GM21381 (cell line): Measurements from ENCODE around the gene TSPAN14.
A peak's percentile ranks its signal among the peaks of the same experiment; 100 is the strongest.
"Not testable (repeated sequence)": the region's sequence is repeated elsewhere in the genome, so short reads cannot be mapped to it uniquely, and the experiment has no call there.

Experiments
- ATAC-seq: cut with Tn5 transposase; IDR thresholded peaks from one replicate; pipeline ENCODE4 v1.9.1; 2021; ENCODE audit warnings: mild to moderate bottlenecking, moderate library complexity; ENCODE audit not compliant: unreplicated experiment

TSPAN14 gene

DNA sequence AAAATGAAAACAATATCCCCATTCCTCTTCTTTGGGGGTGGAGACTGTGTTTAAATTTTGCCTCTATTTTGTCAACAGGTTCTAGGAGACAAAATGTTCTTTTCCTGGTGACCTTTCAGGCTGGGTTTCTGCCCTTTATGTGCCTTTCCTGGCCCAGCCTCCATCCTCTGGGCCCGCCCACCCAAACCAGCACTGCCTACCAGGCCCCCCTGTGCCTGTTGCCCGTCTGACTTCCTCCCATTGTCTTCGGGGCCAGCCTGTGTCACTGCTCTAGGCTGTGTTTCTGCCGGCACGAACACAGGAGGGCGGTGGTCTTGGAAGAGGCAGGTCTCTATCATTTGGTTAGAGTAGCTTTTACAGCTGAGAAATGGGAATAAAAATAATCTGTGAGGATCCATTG is 13.9 kb downstream of the TSPAN14 start:
- no peak for ATAC-seq

DNA sequence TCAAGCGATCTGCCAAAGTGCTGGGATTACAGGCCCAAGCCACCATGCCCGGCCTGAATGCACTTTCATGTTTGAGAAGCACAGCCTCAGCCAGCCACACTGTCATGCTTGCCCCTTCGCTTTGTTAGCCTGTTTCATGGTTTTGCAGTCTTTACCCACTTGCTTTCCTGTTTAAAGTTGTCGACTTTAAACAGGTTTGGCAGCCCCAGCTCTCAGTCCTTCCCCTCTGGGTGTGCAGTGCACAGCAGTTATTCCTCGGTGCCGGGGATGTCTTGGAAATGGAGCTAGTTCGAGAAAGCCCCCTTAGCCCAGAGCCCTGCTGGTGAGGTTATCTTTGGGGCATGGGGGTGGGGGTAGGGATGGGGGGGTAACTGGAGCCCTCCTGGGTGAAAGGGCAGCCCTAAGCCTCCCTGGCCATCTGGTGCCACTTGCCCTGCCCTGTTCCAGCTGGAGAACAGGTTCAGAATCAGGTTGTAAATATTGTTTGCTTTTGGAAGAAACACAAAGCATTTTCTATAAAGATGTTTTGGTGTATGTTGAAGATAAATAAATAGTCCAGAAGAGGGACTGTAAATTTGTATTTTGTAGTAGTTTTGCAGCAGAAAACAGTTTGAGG is 14.8 kb downstream of the TSPAN14 start:
- ATAC-seq: no peak

DNA sequence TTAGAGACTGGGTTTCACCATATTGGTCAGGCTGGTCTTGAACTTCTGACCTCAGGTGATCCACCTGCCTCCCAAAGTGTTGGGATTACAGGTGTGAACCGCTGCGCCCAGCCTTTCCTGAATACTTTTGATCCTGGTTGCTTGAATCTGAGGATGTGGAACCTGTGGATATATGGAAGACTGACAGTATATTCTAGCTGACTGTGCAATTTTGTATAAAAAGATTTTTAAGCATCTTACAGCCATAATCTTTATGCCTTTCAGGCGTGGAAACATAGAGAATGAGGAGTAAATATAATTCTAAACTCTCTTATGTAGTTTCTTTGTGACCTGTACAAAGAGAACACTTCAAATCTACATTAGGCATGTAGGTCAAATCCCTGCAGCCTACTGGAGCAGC is 16.2 kb downstream of the TSPAN14 start:
- no peak for ATAC-seq

DNA sequence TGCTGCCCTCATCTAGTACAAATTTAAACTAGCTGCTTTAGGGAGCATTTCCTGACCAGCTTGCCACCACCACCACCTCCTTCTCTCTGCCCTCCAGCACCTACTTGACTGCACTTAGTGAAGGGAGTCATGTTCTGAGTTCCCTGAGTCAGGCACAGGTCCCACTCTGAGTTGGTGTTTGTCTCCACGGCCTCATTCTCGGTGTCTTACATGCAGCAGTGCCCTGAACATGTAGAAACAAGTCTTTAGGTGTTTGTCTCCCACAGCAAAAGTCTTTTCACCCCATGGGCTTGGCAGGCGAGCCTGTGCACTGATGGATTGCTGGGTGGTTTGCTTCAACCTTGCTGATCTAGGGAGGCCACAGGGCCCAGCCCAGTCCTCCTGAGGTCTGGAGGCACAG is 16.9 kb downstream of the TSPAN14 start:
- ATAC-seq: no peak

DNA sequence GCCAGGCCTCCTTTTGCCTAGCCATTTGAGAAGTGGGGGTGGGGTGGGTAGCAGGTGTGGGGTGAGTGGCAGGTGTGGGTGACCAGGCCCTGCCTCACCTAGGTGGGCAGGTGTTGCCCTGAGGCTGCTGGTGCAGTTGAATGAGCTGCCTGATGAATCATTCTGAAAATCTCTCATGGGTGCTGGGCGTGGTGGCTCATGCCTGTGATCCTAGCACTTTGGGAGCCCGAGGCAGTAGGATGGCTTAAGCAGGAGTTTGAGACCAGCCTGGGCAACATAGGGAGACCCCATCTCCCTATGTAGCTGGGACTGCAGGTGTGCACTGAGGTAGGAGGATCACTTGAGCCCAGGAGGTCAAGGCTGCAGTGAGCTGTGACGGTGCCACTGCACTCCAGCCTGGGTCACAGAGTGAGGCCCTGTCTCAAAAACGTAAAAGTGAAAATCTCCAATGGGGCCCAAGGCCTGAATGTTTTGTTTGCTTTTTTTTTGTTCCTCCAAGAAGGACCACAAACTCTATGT is 17.7 kb downstream of the TSPAN14 start:
- ATAC-seq: peak; percentile 59

DNA sequence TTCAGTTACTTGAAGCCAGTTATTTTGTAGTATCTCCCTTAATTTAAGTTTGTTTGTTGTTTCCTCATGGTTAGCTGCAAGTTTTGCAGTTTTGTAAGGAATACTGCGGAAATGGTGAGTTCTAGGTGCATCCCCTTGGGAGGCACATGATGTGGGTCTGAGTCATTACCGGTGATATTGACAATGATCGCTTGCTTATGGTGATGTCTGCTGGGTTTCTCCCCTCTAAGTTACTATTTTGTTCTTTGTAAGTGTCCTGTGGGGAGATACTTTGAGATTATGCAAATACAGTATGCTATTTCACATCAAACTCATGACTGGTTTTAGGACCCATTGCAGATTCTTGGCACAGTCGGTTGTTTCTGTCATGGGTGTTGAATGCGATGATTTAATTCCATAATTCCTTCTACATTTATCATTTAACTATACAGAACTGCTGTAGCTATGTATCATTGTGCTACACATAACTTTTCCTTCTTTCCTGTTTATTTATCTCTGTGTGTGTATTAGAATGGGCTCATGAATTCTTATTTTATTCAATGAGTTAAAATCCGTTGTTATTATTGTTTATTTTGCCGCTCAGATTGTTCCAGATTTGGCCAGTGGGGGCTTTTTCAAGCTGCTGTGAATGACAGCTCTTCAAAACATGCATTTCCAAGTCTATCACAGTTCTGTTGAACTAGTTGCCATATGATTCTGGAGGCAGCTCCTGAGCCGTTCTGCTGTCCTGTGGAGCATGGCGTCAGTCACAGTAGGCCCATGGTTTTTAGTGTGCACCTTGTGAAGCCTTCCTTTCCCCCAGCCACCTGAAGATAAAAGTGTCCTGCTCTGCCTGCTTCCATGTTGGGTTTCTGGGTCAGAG is 18.4 kb downstream of the TSPAN14 start:
- ATAC-seq: peak; percentile 89

DNA sequence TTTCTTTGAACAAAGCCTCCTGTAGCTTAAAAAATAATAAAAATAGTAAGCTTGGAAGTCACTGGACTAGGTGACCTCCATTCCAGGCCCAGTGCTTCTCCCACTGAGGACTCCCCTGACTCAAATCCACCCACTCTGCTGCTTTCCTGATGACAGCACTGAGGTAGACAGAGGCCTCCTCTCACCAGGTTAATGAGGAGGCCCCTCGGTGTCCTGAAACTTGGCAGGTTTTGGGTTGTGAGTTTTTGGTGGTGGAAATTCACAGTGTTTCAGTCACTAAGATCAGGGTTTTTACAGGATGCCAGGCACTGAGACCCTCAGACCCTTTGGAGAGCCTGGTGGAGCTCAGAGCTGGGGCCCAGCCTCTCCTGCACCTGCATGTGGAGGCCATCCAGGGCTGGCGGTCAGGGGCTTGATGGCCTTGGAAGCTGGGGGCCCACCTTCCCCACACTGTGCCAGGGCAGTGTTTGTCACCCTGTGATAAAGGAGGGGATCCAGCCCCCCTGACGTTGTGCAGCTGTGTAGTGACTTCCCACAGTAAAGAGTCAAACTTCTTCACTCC is 19.1 kb downstream of the TSPAN14 start:
- no peak for ATAC-seq

DNA sequence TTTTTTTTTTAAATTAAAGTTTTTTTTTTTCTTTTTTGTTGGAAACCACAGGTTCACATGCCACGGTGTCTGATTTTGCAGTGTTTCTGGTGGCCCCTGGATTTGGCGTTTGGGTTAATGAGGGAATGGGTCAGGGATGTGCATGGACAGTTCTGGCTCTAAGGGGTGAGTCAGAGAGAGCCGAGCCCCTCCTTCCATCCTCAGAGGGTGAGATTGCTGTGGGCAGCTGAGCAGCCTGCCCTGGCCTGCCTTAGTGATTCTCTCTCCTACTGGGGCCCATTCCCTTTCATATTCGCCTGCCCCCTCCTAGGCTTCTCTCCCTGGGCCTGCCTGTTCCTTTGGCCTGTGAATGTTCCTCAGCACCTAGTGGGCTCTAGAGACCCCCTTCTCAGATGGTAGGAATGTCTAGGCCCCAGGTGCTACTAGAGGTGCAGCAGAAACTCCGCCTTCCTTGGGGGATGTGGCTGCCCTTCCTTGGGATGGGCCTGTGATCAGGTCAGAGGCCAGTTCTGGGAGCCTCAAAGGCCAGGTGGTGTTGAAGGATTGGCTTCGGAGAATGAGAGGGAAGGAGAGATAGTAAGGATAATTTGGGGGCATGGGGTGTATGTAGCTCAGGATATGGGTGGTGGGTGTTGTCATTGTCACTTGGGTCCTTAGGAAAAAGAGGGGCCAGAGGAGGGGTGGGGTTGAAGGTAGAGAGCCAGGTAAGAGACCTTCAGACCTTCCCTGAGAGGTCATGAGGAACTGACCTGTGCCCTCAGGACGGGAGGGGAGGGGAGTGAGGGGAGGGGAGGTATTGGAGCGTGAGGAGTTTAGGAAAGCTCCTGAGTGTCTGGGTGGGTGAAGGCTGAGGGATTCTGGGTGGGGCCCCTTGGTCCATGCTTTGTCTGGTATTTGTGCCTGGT is 19.8 kb downstream of the TSPAN14 start:
- no peak for ATAC-seq

DNA sequence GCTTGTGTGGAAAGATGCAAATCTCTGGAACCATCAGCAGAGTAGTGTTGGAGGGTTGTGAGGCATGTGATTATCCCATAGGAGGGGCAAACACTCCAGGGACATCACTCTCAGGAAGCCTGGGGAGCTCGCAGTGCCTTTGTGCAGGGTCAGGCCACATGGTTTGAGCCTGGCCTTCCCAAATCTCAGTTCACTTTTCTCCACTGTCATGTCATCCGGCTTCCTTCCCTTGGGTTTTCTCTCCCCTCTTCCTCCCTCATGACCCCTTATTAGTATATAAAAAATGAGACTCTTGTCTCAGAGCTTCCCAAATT is 20.4 kb downstream of the TSPAN14 start:
- ATAC-seq: no peak

DNA sequence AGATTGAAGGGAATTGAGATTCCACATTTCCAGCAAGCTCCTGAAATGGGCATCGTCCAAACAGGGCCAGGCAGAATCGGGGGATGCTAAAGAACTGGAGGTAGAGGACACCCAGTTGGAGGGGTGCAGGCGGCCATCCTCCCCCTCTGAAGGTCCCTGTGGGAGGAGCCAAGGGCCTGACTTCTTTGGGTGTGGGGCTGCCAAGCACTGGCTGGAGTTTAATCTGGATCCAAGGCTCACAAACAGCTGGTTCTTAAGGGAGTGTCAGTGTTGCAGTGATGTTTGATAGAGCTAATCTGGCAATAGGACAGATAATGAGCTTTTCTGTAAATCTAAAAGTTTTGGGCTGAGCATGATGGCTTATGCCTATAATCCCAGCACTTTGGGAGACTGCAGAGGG is 20.8 kb downstream of the TSPAN14 start:
- no peak for ATAC-seq

DNA sequence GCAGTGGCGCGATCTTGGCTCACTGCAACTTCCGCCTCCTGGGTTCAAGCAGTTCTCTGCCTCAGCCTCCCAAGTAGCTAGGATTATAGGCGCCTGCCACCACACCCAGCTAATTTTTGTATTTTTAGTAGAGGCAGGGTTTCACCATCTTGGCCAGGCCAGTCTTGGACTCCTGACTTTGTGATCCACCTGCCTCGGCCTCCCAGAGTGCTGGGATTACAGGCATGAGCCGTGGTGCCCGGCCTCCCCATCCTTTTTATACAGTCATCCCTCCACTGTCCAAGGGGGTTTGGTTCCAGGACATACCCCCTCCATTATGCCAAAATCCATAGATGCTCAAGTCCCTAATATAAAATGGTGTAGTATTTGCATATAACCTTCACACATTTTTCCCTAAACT is 21.5 kb downstream of the TSPAN14 start:
- not testable (repeated sequence) for ATAC-seq

DNA sequence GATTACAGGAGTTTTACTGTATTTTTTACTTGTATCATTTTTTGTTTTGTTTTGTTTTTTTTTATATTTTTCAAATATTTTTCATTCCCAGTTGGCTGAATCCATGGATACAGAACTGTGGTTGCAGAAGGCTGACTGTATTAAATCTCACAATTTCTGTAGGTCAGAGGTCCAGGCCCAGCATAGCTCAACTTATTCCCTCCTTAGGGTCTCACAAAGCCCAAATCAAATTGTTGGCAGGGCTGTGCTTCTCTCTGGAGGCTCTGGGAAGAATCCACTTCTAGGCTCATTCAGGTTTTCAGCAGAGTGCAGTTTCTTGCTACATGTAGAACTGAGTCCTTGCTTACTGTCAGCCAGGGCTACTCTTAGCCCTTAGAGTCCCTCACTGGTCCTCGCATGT is 22.6 kb downstream of the TSPAN14 start:
- ATAC-seq: no peak

DNA sequence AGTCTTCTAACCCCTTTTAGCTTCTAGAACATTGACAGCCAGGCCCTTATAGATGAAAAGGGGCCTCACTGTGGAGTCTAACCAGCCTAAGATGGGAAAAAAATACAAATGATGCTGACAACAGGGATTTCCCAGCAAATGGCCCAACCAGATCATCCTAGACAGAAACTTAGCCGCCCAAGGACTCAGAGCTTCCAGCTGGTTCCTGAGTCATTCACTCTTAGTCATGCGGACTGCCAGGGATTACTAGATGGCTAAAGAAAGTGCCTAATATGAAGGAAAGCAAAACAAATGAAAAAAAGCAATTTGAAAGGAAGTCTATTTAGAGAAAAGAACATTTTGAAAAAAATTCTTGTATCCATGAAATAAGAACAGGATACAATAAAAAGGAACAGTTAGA is 23.7 kb downstream of the TSPAN14 start:
- ATAC-seq: no peak

DNA sequence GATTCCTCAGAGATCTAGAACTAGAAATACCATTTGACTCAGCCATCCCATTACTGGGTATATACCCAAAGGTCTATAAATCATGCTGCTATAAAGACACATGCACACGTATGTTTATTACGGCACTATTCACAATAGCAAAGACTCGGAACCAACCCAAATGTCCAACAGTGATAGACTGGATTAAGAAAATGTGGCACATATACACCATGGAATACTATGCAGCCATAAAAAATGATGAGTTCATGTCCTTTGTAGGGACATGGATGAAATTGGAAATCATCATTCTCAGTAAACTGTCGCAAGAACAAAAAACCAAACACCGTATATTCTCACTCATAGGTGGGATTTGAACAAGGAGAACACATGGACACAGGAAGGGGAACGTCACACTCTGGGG is 26.3 kb downstream of the TSPAN14 start:
- ATAC-seq: not testable (repeated sequence)

DNA sequence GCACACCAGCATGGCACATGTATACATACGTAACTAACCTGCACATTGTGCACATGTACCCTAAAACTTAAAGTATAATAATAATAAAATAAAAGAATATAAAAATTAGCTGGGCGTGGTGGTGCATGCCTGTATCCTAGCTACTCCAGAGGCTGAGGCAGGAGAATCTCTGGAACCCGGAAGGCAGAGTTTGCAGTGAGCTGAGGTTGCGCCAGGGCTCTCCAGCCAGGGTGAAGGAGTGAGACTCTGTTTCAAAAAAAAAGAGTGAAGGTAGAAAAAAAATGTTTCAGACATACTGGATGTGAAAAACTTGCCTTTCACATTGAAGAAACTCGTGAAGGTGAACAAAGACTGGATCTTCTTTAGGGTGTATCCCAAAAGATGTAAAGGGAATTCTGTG is 26.7 kb downstream of the TSPAN14 start:
- ATAC-seq: no peak

DNA sequence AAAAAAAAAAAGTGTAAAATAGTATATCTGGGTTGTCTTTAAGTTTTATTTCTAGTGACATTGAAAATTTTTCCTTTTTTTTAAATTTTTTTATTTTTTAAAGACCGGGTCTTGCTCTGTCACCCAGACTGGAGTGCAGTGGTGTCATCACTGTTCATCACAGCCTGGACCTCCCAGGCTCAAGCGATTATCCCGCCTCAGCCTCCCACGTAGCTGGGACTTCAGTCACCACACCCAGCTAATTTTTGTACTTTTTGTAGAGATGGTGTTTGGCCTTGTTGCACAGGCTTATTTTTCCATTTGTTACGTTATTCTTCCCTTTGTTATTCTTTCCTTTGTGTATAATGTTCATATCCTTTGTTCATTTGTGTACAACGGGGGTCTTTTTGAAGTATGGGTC is 30.1 kb downstream of the TSPAN14 start:
- no peak for ATAC-seq

DNA sequence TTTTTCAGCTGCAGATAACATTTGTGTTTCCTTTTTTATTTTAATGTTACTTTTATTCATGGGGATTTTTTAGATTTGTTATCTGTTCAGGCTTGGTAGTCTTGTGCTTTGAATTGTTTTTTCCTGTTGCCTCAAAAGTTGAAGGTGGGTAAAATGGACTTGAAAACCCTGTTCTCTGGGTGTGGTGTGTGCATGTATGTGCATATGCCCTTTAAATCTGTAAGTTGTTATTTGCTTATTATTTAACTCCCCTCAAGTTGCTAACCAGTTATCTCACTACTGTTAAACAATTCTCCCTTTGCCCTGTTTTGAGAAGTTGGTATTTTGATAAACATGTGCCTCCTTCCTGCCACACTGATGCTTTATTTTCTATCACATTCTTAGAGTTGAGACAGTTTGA is 30.6 kb downstream of the TSPAN14 start:
- ATAC-seq: no peak

DNA sequence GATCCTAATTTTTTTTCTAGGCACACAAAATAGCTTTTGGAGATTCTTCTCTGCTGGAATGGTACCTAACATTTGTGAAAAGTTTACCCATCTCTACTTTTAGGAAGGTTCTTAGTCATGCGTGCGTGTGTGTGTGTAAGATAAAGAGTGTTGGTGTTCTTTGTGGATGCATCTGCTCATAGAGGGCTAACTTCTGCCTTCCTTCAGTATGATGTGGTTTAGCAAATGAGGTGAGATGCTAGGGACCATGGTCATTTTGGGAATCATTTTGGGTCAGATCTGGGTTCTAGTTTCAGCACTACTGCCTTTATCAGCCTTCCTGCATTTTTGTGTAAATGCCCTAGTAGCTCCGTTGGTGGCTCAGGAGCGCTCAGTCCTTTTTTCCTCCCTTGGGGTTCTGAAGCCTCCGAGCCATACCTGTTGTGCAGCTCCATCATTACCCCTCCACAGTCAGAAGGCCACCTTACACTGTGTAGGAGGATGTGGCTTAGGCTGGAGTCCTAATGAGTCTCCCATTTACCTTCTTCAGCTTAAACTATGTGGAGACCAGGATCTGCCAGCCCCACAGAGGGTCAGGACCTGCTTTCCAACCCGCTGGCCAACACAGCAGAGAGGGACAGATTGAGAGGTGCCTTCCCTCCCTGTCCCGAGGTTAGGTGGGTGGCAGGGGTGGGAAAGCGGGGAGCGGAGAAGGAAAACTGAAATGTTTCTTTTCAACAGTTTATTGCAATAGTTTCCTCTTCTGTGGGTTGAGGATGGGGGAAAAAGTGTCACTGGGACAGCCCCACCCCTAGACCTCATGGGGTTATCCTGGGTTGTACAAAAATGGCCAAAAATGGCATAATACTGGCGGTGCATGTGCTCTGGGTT is 31.2 kb downstream of the TSPAN14 start:
- no peak for ATAC-seq

DNA sequence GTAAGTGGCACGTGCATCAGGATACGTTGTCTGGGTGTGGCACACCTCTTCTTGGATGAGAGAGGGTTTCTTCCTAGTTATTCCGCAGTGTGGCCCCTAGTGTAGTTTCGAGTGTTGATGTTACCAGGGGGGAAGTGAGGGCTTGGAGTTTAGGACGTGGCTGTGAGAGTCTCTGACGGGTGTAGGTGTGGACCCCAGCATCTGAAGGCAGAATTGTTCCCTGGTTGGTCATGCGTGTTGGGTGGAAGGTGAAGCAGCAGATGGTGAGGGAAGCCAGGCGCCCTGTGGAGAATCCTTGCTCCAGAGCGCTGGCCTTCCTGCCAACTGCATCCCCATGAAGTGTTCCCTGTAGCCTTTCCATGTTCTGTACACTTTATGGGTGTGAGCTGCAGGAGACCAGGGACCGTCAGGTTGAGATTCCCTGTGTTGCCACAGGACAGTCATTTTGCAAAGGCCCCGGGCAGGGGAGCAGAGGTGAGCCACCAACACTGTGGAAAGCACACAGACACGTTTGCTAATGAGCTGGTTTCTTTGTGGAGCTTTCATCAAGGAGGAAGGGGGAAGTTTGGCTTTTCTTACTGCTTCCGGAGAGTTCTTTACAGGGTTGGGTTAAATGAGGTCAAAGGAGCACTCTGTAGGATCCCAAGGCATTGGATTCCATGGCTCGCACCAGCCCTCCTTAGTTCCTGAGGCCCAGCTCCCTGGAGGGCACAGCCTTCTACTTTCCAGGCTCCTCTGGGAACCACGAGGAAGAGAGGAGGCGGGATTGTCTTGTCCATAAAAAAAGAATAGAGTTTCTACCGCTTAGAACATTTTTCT is 32.0 kb downstream of the TSPAN14 start:
- no peak for ATAC-seq
